Neural crest cell (in vitro differentiated cells): ENCODE data around the gene DPEP1. TPM values are rescaled to one million over a fixed set of nuclear protein-coding genes. Genes with fewer than 3 reads are reported as not detected.

Source experiments
- DNase-seq: peaks from one replicate; pipeline ENCODE4 v3.0.0; 2021; ENCODE audit warnings: low read depth, mixed read lengths, low spot score
- H3K27ac Mint-ChIP-seq: one replicate; pipeline ENCODE4 v1.8.0; 2021; ENCODE audit warnings: mild to moderate bottlenecking, mixed read lengths; ENCODE audit not compliant: unreplicated experiment
- H3K27me3 Mint-ChIP-seq: 2 replicates; pipeline ENCODE4 v1.8.0; 2021; ENCODE audit warnings: low read depth, mild to moderate bottlenecking, mixed read lengths
- H3K36me3 Mint-ChIP-seq: 2 replicates; pipeline ENCODE4 v1.8.0; 2021; ENCODE audit warnings: low read depth, mild to moderate bottlenecking, mixed read lengths
- H3K4me1 Mint-ChIP-seq: 2 replicates; pipeline ENCODE4 v1.8.0; 2021; ENCODE audit warnings: mixed read lengths
- H3K4me3 Mint-ChIP-seq: one replicate; pipeline ENCODE4 v1.8.0; 2021; ENCODE audit warnings: mild to moderate bottlenecking, mixed read lengths
- H3K9me3 Mint-ChIP-seq: 2 replicates; pipeline ENCODE4 v1.8.0; 2021; ENCODE audit warnings: mixed read lengths
- long read RNA-seq: library from polyadenylated mRNA; unstranded; transcript quantifications from one replicate; pipeline ENCODE4 v2.0.0, GENCODE V29; 2020
- total RNA-seq: library from RNA; stranded (reverse); gene quantifications from 2 replicates; pipeline ENCODE4 v1.2.1, GENCODE V29; 2021
- TF ChIP-seq, protein P1 (sequence below): fragments of 200-600 bp; sonication (generic); conservative IDR thresholded peaks from 2 replicates; pipeline ENCODE4 v1.5.0; 2021; ENCODE audit warnings: antibody characterized with exemption, mild to moderate bottlenecking

DPEP1 gene
- total RNA-seq, result 0.21 and 0.41 TPM in 2 replicates
- long read RNA-seq, result 0 reads

GRCh38 chr16:89613231-89613953, at the start of gene DPEP1:
Gene DPEP1 (plus strand): TSS chr16:89613642. CDS start chr16:89630411, 16,769 bp downstream.
- no peak for DNase-seq
- no peak within 1 kb of the TSS for H3K4me3 Mint-ChIP-seq
- no peaks in the 10 kb centered on the region for H3K27me3 Mint-ChIP-seq
- no peaks in the 10 kb centered on the region for H3K36me3 Mint-ChIP-seq
- peaks cover 16% of the 10 kb centered on the region for H3K4me1 Mint-ChIP-seq
- TF ChIP-seq, protein P1, sequence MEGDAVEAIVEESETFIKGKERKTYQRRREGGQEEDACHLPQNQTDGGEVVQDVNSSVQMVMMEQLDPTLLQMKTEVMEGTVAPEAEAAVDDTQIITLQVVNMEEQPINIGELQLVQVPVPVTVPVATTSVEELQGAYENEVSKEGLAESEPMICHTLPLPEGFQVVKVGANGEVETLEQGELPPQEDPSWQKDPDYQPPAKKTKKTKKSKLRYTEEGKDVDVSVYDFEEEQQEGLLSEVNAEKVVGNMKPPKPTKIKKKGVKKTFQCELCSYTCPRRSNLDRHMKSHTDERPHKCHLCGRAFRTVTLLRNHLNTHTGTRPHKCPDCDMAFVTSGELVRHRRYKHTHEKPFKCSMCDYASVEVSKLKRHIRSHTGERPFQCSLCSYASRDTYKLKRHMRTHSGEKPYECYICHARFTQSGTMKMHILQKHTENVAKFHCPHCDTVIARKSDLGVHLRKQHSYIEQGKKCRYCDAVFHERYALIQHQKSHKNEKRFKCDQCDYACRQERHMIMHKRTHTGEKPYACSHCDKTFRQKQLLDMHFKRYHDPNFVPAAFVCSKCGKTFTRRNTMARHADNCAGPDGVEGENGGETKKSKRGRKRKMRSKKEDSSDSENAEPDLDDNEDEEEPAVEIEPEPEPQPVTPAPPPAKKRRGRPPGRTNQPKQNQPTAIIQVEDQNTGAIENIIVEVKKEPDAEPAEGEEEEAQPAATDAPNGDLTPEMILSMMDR, result no peak
- H3K27ac Mint-ChIP-seq, result peak within 1 kb of the TSS; percentile 85
- H3K9me3 Mint-ChIP-seq, result no peaks in the 10 kb centered on the region

GRCh38 chr16:89564476-89565255, 48.8 kb upstream of the DPEP1 start:
- Mint-ChIP-seq H3K27ac (no peak overlapping the region), H3K36me3 (peaks cover 28% of the 10 kb centered on the region), H3K9me3 (no peaks in the 10 kb centered on the region), H3K27me3 (peaks cover 22% of the 10 kb centered on the region), H3K4me3 (peak overlapping the region; percentile 92), H3K4me1 (peaks cover 53% of the 10 kb centered on the region)
- DNase-seq, result no peak
- TF ChIP-seq, protein P1, result no peak

DNA sequence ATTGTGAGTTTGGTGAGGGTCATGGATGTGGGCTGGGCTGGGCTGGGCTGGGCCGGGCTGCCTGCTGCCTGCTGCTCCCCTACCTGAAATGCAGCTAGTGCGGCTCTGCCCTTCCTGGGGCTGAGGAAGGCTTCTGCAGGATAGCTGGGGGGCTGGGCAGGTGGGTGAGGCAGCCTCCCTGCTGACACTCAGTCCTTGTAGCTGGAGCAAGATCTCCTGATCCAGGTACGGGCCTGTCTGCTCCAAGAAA, 48.3 kb upstream of the DPEP1 start:
- Mint-ChIP-seq H3K36me3 (peaks cover 28% of the 10 kb centered on the region), H3K9me3 (no peaks in the 10 kb centered on the region), H3K27ac (no peak overlapping the region), H3K27me3 (peaks cover 22% of the 10 kb centered on the region), H3K4me3 (peak overlapping the region; percentile 92), H3K4me1 (peaks cover 50% of the 10 kb centered on the region)
- TF ChIP-seq, protein P1, result no peak
- no peak for DNase-seq

DNA sequence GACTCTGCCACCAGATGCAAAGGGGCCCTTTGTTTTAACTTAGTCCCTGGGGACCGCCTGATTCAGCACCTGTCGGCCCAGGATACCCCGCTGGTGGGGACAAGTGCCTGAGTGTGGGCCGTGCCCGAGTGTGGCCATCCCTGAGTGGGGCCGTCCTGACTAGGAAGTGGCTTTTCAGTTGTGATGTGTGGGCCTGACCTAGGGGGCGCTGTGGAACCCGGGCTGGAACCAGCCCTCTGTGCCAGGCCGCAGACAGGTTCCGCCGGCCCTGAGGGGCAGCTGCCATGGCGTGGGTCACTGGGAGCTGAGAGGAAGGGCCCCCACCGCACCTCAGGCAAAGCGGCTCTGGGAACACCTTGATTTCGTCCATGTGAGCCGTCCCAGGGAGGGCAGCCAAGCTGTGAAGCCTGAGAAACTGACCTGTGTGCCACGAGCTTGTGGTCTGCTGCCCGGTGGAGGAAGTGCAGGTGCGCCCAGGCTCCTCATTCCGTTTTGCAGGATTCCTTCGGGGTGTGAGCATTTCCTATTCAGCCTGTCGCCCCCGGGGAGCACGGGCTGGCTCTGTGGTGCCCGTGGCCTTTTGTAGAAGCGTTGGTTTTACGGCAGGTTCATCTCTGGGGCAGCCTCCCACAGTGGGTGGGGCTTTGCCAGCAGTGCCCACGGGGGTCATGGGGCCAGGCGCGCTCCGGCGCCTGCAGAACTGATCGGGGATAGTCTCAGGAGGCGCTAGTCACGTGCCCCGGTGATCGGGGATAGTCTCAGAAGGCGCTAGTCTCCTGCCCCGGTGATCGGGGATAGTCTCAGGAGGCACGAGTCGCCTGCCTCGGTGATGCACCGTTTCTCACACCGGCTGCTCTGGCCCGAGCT, 47.7 kb upstream of the DPEP1 start:
- peak; percentile 68 for DNase-seq
- Mint-ChIP-seq H3K36me3 (peaks cover 28% of the 10 kb centered on the region), H3K4me1 (peaks cover 50% of the 10 kb centered on the region), H3K27ac (no peak overlapping the region), H3K9me3 (no peaks in the 10 kb centered on the region), H3K27me3 (peaks cover 22% of the 10 kb centered on the region), H3K4me3 (peak overlapping the region; percentile 92)
- TF ChIP-seq, protein P1, result peak; percentile 74
